AG10803 (cell line): ENCODE data around the gene UFD1.

Experiments used
- DNase-seq: peaks from one replicate; pipeline ENCODE4 v3.0.0; 2010; ENCODE audit warnings: low read depth
- H3K4me3 ChIP-seq: 2 replicates; pipeline ENCODE4 v1.5.1; 2011; ENCODE audit warnings: mild to moderate bottlenecking, low read length, control low read depth
- CTCF ChIP-seq: conservative IDR thresholded peaks from 2 replicates; pipeline ENCODE4 v1.5.1; 2011; ENCODE audit warnings: mild to moderate bottlenecking, low read length, control low read depth, inconsistent platforms

The UFD1 gene

GRCh38 chr22:19525116-19525660, 46.2 kb upstream of the UFD1 start:
- DNase-seq, result no peak
- no peak overlapping the region for H3K4me3 ChIP-seq
- no peak for TF ChIP-seq CTCF

GRCh38 chr22:19524170-19525115, 45.5 kb upstream of the UFD1 start, which contains the start of gene CLDN5:
TSS of gene CLDN5 (minus strand) at chr22:19524410. CDS start at chr22:19524255, 155 bp downstream.
- DNase-seq, result no peak
- H3K4me3 ChIP-seq, result peak within 1 kb of the TSS; percentile 9
- no peak for TF ChIP-seq CTCF

- no peak for TF ChIP-seq CTCF
- H3K4me3 ChIP-seq, result peak overlapping the region; percentile 9
- peak; percentile 23 for DNase-seq
Observed at GRCh38 chr22:19523240-19524169, 44.5 kb upstream of the UFD1 start.

GRCh38 chr22:19522881-19523239, 43.9 kb upstream of the UFD1 start:
- no peak for TF ChIP-seq CTCF
- H3K4me3 ChIP-seq, result no peak overlapping the region; the same call in 1 of the 2 replicates
- no peak for DNase-seq

GRCh38 chr22:19522190-19522880, 43.3 kb upstream of the UFD1 start:
- no peak for DNase-seq

More at GRCh38 chr22:19522190-19522880, 43.3 kb upstream of the UFD1 start:
- no peak overlapping the region for H3K4me3 ChIP-seq
- no peak for TF ChIP-seq CTCF
